Inflammatory macrophage treated with lipopolysaccharide for 1 hour (primary cell): ENCODE measurements around the gene MACO1.

Source experiments
- DNase-seq, 2 donors: peaks; one replicate each; pipeline ENCODE4 v3.0.0-alpha.2; 2020 to 2022

Gene MACO1

GRCh38 chr1:25527226-25527846 is 96.6 kb downstream of the MACO1 start:
- DNase-seq: no peak

- DNase-seq: no peak
Measured at GRCh38 chr1:25527946-25528595, 97.4 kb downstream of the MACO1 start.

- DNase-seq: no peak
Measured at GRCh38 chr1:25528881-25529517, 98.3 kb downstream of the MACO1 start.

GRCh38 chr1:25529518-25530185 is 99.0 kb downstream of the MACO1 start:
- no peak for DNase-seq

GRCh38 chr1:25530186-25531081 is 99.7 kb downstream of the MACO1 start:
- no peak for DNase-seq

GRCh38 chr1:25531082-25531461 is 100.4 kb downstream of the MACO1 start:
- DNase-seq: peak in 1 of 2 donors; percentile 38

- DNase-seq: no peak
Measured at GRCh38 chr1:25532970-25533369, 102.3 kb downstream of the MACO1 start.

- peak in 1 of 2 donors; percentile 49 for DNase-seq
Measured at GRCh38 chr1:25533775-25534409, 103.2 kb downstream of the MACO1 start.

GRCh38 chr1:25534410-25534788 is 103.7 kb downstream of the MACO1 start:
- DNase-seq: no peak

- no peak for DNase-seq
Measured at GRCh38 chr1:25536124-25536523, 105.4 kb downstream of the MACO1 start.

GRCh38 chr1:25537153-25537831 is 106.6 kb downstream of the MACO1 start:
- DNase-seq: peak; percentile 45 to 87

- peak in 1 of 2 donors; percentile 38 for DNase-seq
Measured at GRCh38 chr1:25538191-25538767, 107.6 kb downstream of the MACO1 start.

GRCh38 chr1:25540750-25541342 is 110.1 kb downstream of the MACO1 start:
- no peak for DNase-seq

GRCh38 chr1:25541425-25541824 is 110.7 kb downstream of the MACO1 start:
- no peak for DNase-seq

GRCh38 chr1:25541889-25542658 is 111.4 kb downstream of the MACO1 start:
- DNase-seq: no peak

GRCh38 chr1:25543005-25543424 is 112.3 kb downstream of the MACO1 start:
- no peak for DNase-seq

- DNase-seq: peak; percentile 67 to 85
Measured at GRCh38 chr1:25543425-25544242, 112.9 kb downstream of the MACO1 start, which contains the start of gene LDLRAP1. TSS of gene LDLRAP1 (plus strand) at chr1:25543606. CDS start at chr1:25543699, 93 bp downstream.

- DNase-seq: no peak
Measured at GRCh38 chr1:25544243-25544764, 113.6 kb downstream of the MACO1 start.

GRCh38 chr1:25544819-25545218 is 114.1 kb downstream of the MACO1 start:
- DNase-seq: no peak
